ENCODE measurements around the gene TRPC4. TPM values are rescaled to one million over a fixed set of nuclear protein-coding genes. Genes with fewer than 3 reads are reported as not detected.

TRPC4 gene
- total RNA-seq, 2 experiments from 2014 or later: not detected

DNA sequence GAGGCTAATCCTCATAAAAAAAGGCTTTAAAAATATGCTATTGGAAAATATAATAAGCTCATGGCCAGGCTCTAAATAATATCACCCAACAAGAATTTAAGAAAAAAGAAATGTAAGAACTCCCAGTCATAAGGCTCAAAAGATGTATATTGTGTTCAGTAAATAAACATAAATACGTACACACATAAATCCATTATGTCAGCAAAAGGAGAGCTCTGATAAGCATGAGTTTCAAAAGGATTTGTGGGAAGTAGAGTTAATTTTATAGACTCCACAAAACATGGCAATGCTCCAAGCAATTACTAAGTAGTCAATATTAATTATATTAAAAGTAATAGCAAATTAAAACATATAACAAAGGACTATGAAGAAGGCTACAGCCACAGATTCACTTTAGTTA, 37.3 kb upstream of the TRPC4 start:
- no peaks in the 10 kb centered on the region for H3K9me2 ChIP-seq (ENCODE audit: insufficient read depth, low read length)
- POLR2A ChIA-PET: interaction anchor here (1.1 kb wide), 1 partner anchor 17 kb away, joined by 9 read pairs; no protein-coding TSS in a partner anchor
- H3K9me3 ChIP-seq (ENCODE audit: low read length): no peaks in the 10 kb centered on the region
- CTCF ChIA-PET (ENCODE audit: unreplicated experiment): interaction anchor here (0.5 kb wide), 1 partner anchor 44 kb away, joined by 3 read pairs; no protein-coding TSS in a partner anchor
- H3K36me3 ChIP-seq (ENCODE audit: insufficient read depth, low read length): no peaks in the 10 kb centered on the region
- no peak for TF ChIP-seq EZH2phosphoT487 (IDR thresholded peaks at IDR 0.05; ENCODE audit: borderline replicate concordance, low read depth, low read length)
- TF ChIP-seq, protein P1, sequence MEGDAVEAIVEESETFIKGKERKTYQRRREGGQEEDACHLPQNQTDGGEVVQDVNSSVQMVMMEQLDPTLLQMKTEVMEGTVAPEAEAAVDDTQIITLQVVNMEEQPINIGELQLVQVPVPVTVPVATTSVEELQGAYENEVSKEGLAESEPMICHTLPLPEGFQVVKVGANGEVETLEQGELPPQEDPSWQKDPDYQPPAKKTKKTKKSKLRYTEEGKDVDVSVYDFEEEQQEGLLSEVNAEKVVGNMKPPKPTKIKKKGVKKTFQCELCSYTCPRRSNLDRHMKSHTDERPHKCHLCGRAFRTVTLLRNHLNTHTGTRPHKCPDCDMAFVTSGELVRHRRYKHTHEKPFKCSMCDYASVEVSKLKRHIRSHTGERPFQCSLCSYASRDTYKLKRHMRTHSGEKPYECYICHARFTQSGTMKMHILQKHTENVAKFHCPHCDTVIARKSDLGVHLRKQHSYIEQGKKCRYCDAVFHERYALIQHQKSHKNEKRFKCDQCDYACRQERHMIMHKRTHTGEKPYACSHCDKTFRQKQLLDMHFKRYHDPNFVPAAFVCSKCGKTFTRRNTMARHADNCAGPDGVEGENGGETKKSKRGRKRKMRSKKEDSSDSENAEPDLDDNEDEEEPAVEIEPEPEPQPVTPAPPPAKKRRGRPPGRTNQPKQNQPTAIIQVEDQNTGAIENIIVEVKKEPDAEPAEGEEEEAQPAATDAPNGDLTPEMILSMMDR (conservative IDR thresholded peaks at IDR 0.05; ENCODE audit: low read length): no peak
- no peak overlapping the region for H2AFZ ChIP-seq (ENCODE audit: low read length)
- no peak overlapping the region for H3K4me2 ChIP-seq (ENCODE audit: low read length)
- intact Hi-C loops (cut with micrococcal nuclease; ENCODE audit: unreplicated experiment): no loop called here
- H3K79me2 ChIP-seq (ENCODE audit: insufficient read depth, low read depth, low read length): no peaks in the 10 kb centered on the region
- DNase-seq (ENCODE audit: low spot score): no peak
- H3K4me1 ChIP-seq (ENCODE audit: insufficient read depth, low read length, poor library complexity, severe bottlenecking): no peaks in the 10 kb centered on the region
- BruUV-seq (replicated peaks): no TSS peak
- H3K4me3 ChIP-seq (ENCODE audit: low read depth, low read length, poor library complexity, severe bottlenecking): no peak overlapping the region
- H3K27ac ChIP-seq (ENCODE audit: low read depth, low read length, poor library complexity, severe bottlenecking): no peak overlapping the region
- no peaks in the 10 kb centered on the region for H4K20me1 ChIP-seq (ENCODE audit: insufficient read depth, low read length)

DNA sequence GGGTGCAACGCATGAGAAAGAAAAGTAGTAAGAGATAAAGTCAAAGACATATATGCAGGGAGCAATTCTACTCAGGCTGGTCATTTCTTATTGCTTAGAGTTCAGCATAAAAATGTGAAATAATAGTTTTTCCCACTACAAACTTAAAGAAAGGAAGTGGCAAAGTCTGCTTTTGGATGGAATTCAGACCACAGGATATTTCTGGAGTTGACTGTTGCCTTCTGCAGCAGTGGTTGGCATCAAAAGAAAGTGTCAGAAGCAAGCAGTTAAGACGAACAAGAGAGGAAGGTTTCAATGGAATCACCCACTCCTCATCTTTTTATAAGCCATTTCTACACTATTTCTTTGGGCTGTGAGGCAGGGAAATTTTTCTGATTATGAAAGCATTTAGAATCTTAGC, 36.2 kb upstream of the TRPC4 start:
- Histone ChIP-seq H3K4me3 (ENCODE audit: low read depth, low read length, poor library complexity, severe bottlenecking) (no peak overlapping the region), H2AFZ (ENCODE audit: low read length) (no peak overlapping the region), H3K27ac (ENCODE audit: low read depth, low read length, poor library complexity, severe bottlenecking) (no peak overlapping the region), H3K9me2 (ENCODE audit: insufficient read depth, low read length) (no peaks in the 10 kb centered on the region), H3K79me2 (ENCODE audit: insufficient read depth, low read depth, low read length) (no peaks in the 10 kb centered on the region), H3K4me2 (ENCODE audit: low read length) (no peak overlapping the region), H3K9me3 (ENCODE audit: low read length) (no peaks in the 10 kb centered on the region), H4K20me1 (ENCODE audit: insufficient read depth, low read length) (no peaks in the 10 kb centered on the region), H3K36me3 (ENCODE audit: insufficient read depth, low read length) (no peaks in the 10 kb centered on the region), H3K4me1 (ENCODE audit: insufficient read depth, low read length, poor library complexity, severe bottlenecking) (no peaks in the 10 kb centered on the region)
- no peak for DNase-seq (ENCODE audit: low spot score)
- TF ChIP-seq, protein P1 (conservative IDR thresholded peaks at IDR 0.05; ENCODE audit: low read length): no peak
- TF ChIP-seq EZH2phosphoT487 (IDR thresholded peaks at IDR 0.05; ENCODE audit: borderline replicate concordance, low read depth, low read length): no peak
- intact Hi-C loops (cut with micrococcal nuclease; ENCODE audit: unreplicated experiment): no loop called here
- ChIA-PET CTCF (ENCODE audit: unreplicated experiment) (no interaction called here), POLR2A (no interaction called here)
- no TSS peak for BruUV-seq (replicated peaks)

DNA sequence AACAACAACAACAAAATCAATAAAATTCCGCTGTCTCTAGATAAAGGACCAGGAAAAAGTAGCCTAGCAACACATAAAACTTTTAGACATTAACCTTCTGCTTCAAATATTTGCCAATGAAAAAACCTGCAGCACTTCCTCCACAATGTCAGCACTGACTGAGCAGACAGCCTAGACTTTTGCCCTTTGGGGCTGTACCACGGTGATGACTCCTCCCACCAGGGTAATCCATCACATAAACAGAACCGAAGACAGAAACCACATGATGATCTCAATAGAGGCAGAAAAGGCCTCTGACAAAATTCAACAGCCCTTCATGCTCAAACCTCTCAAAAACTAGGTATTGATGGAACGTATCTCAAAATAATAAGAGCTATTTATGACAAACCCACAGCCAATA, 30.2 kb upstream of the TRPC4 start:
- no peaks in the 10 kb centered on the region for H3K9me2 ChIP-seq (ENCODE audit: insufficient read depth, low read length)
- H3K4me2 ChIP-seq (ENCODE audit: low read length): no peak overlapping the region
- no peaks in the 10 kb centered on the region for H4K20me1 ChIP-seq (ENCODE audit: insufficient read depth, low read length)
- TF ChIP-seq, protein P1 (conservative IDR thresholded peaks at IDR 0.05; ENCODE audit: low read length): no peak
- no peak for TF ChIP-seq EZH2phosphoT487 (IDR thresholded peaks at IDR 0.05; ENCODE audit: borderline replicate concordance, low read depth, low read length)
- no peaks in the 10 kb centered on the region for H3K36me3 ChIP-seq (ENCODE audit: insufficient read depth, low read length)
- ChIA-PET POLR2A (interaction anchor here (2.1 kb wide), 1 partner anchor 10 kb away, joined by 7 read pairs; no protein-coding TSS in a partner anchor), CTCF (ENCODE audit: unreplicated experiment) (no interaction called here)
- no peak overlapping the region for H3K4me3 ChIP-seq (ENCODE audit: low read depth, low read length, poor library complexity, severe bottlenecking)
- intact Hi-C loops (cut with micrococcal nuclease; ENCODE audit: unreplicated experiment): no loop called here
- H2AFZ ChIP-seq (ENCODE audit: low read length): no peak overlapping the region
- H3K27ac ChIP-seq (ENCODE audit: low read depth, low read length, poor library complexity, severe bottlenecking): no peak overlapping the region
- no peaks in the 10 kb centered on the region for H3K4me1 ChIP-seq (ENCODE audit: insufficient read depth, low read length, poor library complexity, severe bottlenecking)
- no peaks in the 10 kb centered on the region for H3K79me2 ChIP-seq (ENCODE audit: insufficient read depth, low read depth, low read length)
- H3K9me3 ChIP-seq (ENCODE audit: low read length): no peaks in the 10 kb centered on the region
- DNase-seq (ENCODE audit: low spot score): no peak
- no TSS peak for BruUV-seq (replicated peaks)

All from OCI-LY7 (cell line).